D721Med (cell line): ENCODE results near the gene ID2.

Experiments
- DNase-seq: peaks from one replicate; pipeline ENCODE4 v3.0.0; 2011; ENCODE audit warnings: low spot score; ENCODE audit not compliant: insufficient read length
- FAIRE-seq: peaks from 2 replicates; lab custom pipeline; 2011; peaks lifted over from hg19 to GRCh38; lab: Jason Lieb, UNC
- CTCF ChIP-seq: IDR thresholded peaks from 2 replicates; pipeline ENCODE4 v1.5.1; 2012; ENCODE audit warnings: mild to moderate bottlenecking, control low read depth; ENCODE audit not compliant: insufficient read depth; ENCODE audit errors: missing control alignments

ID2 gene

GRCh38 chr2:8648441-8649213, 33.2 kb upstream of the ID2 start:
- no peak for TF ChIP-seq CTCF
- no peak for FAIRE-seq
- no peak for DNase-seq

- TF ChIP-seq CTCF: no peak
- FAIRE-seq: no peak
- DNase-seq: no peak
Observed at GRCh38 chr2:8649718-8650117, 32.1 kb upstream of the ID2 start.

GRCh38 chr2:8650256-8650655, 31.6 kb upstream of the ID2 start:
- TF ChIP-seq CTCF: no peak
- no peak for FAIRE-seq
- DNase-seq: no peak

GRCh38 chr2:8652774-8653426, 29.0 kb upstream of the ID2 start:
- no peak for TF ChIP-seq CTCF
- DNase-seq: no peak
- no peak for FAIRE-seq

GRCh38 chr2:8653485-8653884, 28.4 kb upstream of the ID2 start:
- no peak for FAIRE-seq
- no peak for TF ChIP-seq CTCF
- DNase-seq: no peak

GRCh38 chr2:8654041-8654440, 27.8 kb upstream of the ID2 start:
- no peak for TF ChIP-seq CTCF
- DNase-seq (no peak), FAIRE-seq (no peak)

- FAIRE-seq: no peak
- TF ChIP-seq CTCF: no peak
- no peak for DNase-seq
Observed at GRCh38 chr2:8654483-8654882, 27.4 kb upstream of the ID2 start.
